HepG2 (cell line): ENCODE data around the gene LRRC73. TPM values are rescaled to one million over a fixed set of nuclear protein-coding genes. Genes with fewer than 3 reads are reported as not detected.

Experiments
- ATF4 ChIP-seq, 2 experiments: fragments of 450-650 bp in 1 of 2; sonication (generic) in 1 of 2; formaldehyde crosslinking; IDR thresholded peaks; 2 replicates each; pipeline versions ENCODE4 v1.5.0 to v1.8.0; 2020 to 2022; ENCODE audit warnings: mild to moderate bottlenecking in 1 of 2, missing genetic modification reagents in 1 of 2
- BHLHE40 ChIP-seq: IDR thresholded peaks from 2 replicates; pipeline ENCODE4 v1.6.1; 2011; ENCODE audit warnings: low read length, improper control_type of control experiment
- BRD4 ChIP-seq: sonication (generic); formaldehyde crosslinking; IDR thresholded peaks from 2 replicates; pipeline ENCODE4 v1.4.0; 2020; ENCODE audit warnings: missing genetic modification reagents
- CEBPG ChIP-seq: IDR thresholded peaks from 2 replicates; pipeline ENCODE4 v1.6.1; 2016
- FOSL2 ChIP-seq: sonication (generic); formaldehyde crosslinking; IDR thresholded peaks from 2 replicates; pipeline ENCODE4 v1.4.0; 2020; ENCODE audit warnings: missing genetic modification reagents
- FOXC1 ChIP-seq: sonication (generic); formaldehyde crosslinking; IDR thresholded peaks from 2 replicates; pipeline ENCODE4 v1.8.0; 2022; ENCODE audit warnings: mild to moderate bottlenecking, missing genetic modification reagents, borderline replicate concordance
- GATAD2A ChIP-seq: IDR thresholded peaks from 2 replicates; pipeline ENCODE4 v1.6.1; 2016
- HINFP ChIP-seq: sonication (generic); formaldehyde crosslinking; IDR thresholded peaks from 2 replicates; pipeline ENCODE4 v1.4.0; 2020; ENCODE audit warnings: low read depth, mild to moderate bottlenecking, missing genetic modification reagents
- HNRNPLL ChIP-seq: fragments of 200-400 bp; formaldehyde crosslinking; IDR thresholded peaks from 2 replicates; pipeline ENCODE4 v1.6.1; 2017; ENCODE audit warnings: mild to moderate bottlenecking, low read depth, low read length; ENCODE audit not compliant: poor library complexity, severe bottlenecking
- KDM3A ChIP-seq: IDR thresholded peaks from 2 replicates; pipeline ENCODE4 v1.6.1; 2018; ENCODE audit warnings: low read depth, missing compliant biosample characterization
- LRRFIP1 ChIP-seq: sonication (generic); formaldehyde crosslinking; conservative IDR thresholded peaks from 2 replicates; pipeline ENCODE4 v1.4.0; 2020; ENCODE audit warnings: missing genetic modification reagents
- MXD3 ChIP-seq: IDR thresholded peaks from 2 replicates; pipeline ENCODE4 v1.6.1; 2016; ENCODE audit warnings: mild to moderate bottlenecking, missing biosample characterization, missing genetic modification reagents
- MYNN ChIP-seq: sonication (generic); formaldehyde crosslinking; IDR thresholded peaks from 2 replicates; pipeline ENCODE4 v1.4.0; 2020; ENCODE audit warnings: mild to moderate bottlenecking, low read depth, missing genetic modification reagents
- PCBP2 ChIP-seq: fragments of 200-400 bp; formaldehyde crosslinking; optimal IDR thresholded peaks from 2 replicates; pipeline ENCODE3; 2018; ENCODE audit warnings: low read length, low read depth; ENCODE audit not compliant: poor library complexity, severe bottlenecking
- POLR2AphosphoS5 ChIP-seq: IDR thresholded peaks from 2 replicates; pipeline ENCODE4 v1.6.1; 2012; ENCODE audit warnings: low read depth, low read length
- TBX3 ChIP-seq: fragments of 450-650 bp; IDR thresholded peaks from 2 replicates; pipeline ENCODE4 v1.6.1; 2017; ENCODE audit warnings: antibody characterized with exemption, mild to moderate bottlenecking, inconsistent platforms, borderline replicate concordance
- TCF12 ChIP-seq, 2 experiments: fragments of 450-650 bp in 1 of 2; sonication (generic) in 1 of 2; formaldehyde crosslinking in 1 of 2; IDR thresholded peaks; 2 replicates each; pipeline versions ENCODE4 v1.6.1 to v1.8.0; 2017 to 2022; ENCODE audit warnings: antibody characterized with exemption in 1 of 2, mild to moderate bottlenecking in 1 of 2, missing genetic modification reagents in 1 of 2, moderate library complexity in 1 of 2
- TFAP4 ChIP-seq: sonication (generic); IDR thresholded peaks from 2 replicates; pipeline ENCODE4 v1.6.1; 2016; ENCODE audit warnings: low read depth, borderline replicate concordance
- TOPORS ChIP-seq: sonication (generic); formaldehyde crosslinking; IDR thresholded peaks from 2 replicates; pipeline ENCODE4 v1.8.0; 2023; ENCODE audit warnings: mild to moderate bottlenecking, missing genetic modification reagents
- ZGPAT ChIP-seq: IDR thresholded peaks from 2 replicates; pipeline ENCODE4 v1.6.1; 2016; ENCODE audit warnings: mild to moderate bottlenecking
- ZNF367 ChIP-seq: sonication (generic); formaldehyde crosslinking; IDR thresholded peaks from 2 replicates; pipeline ENCODE4 v1.4.0; 2020; ENCODE audit warnings: missing genetic modification reagents, borderline replicate concordance
- ZNF547 ChIP-seq: sonication (generic); formaldehyde crosslinking; IDR thresholded peaks from 2 replicates; pipeline ENCODE4 v1.5.1; 2020; ENCODE audit warnings: mild to moderate bottlenecking, missing genetic modification reagents
- ZNF570 ChIP-seq: sonication (generic); formaldehyde crosslinking; IDR thresholded peaks from 2 replicates; pipeline ENCODE4 v1.4.0; 2020; ENCODE audit warnings: mild to moderate bottlenecking, missing genetic modification reagents, borderline replicate concordance
- ZNF644 ChIP-seq: IDR thresholded peaks from 2 replicates; pipeline ENCODE4 v1.6.1; 2016; ENCODE audit warnings: low read depth
- polyA plus RNA-seq, 8 experiments: library from polyadenylated mRNA; depleted of rRNA in 3 of 8; stranded (reverse) in 7 of 8; unstranded in 1 of 8; fragments of >200 nt; fragmentation: Illumina TruSeq in 4 of 8; extraction: Trizol in 4 of 8; gene quantifications; 2 replicates each; pipeline versions ENCODE4 v1.2.1 to v1.2.3, GENCODE V29; 2011 to 2016; ENCODE audit warnings: low read depth in 4 of 8, missing spikeins in 1 of 8, mixed read lengths in 1 of 8; ENCODE audit not compliant: insufficient read depth in 1 of 8
- total RNA-seq, 5 experiments: library from RNA; depleted of rRNA; stranded (reverse); fragments of >200 nt; fragmentation: Illumina TruSeq; extraction: Trizol; gene quantifications; 2 replicates each; pipeline ENCODE4 v1.2.3, GENCODE V29; 2016; ENCODE audit warnings: low read depth in 1 of 5

LRRC73 gene
- total and polyA plus RNA-seq, 2 of the 13 experiments (the other 11 are each of a cell fraction or from before 2014, with no cell fraction given), result 0.11 to 0.12 TPM

- TF ChIP-seq LRRFIP1 (CRISPR knock-in tag) (no peak), TFAP4 (no peak), HNRNPLL (no peak), TOPORS (CRISPR knock-in tag) (no peak), BRD4 (CRISPR knock-in tag) (no peak), BHLHE40 (no peak), FOXC1 (CRISPR knock-in tag) (no peak), ATF4 (CRISPR knock-in tag; IDR thresholded peaks at IDR 0.05) (peak in 1 of 2 experiments; percentile 92; a peak in 2 of 4 replicates), ZNF570 (CRISPR knock-in tag) (no peak), TCF12 (IDR thresholded peaks at IDR 0.05) (no peak), TCF12 (CRISPR knock-in tag; IDR thresholded peaks at IDR 0.05) (no peak), PCBP2 (no peak), ZNF644 (CRISPR knock-in tag) (peak; percentile 77), MYNN (CRISPR knock-in tag) (no peak), MXD3 (no peak), CEBPG (peak; percentile 81), ZNF547 (CRISPR knock-in tag) (no peak), KDM3A (CRISPR knock-in tag) (no peak), TBX3 (no peak), POLR2AphosphoS5 (no peak), FOSL2 (peak; percentile 50; the same call in 1 of the 2 replicates), GATAD2A (peak; percentile 27; the same call in 1 of the 2 replicates), ZGPAT (CRISPR knock-in tag) (no peak), ZNF367 (CRISPR knock-in tag) (no peak), HINFP (CRISPR knock-in tag) (no peak)
Observed at GRCh38 chr6:43481075-43481474, 29.1 kb downstream of the LRRC73 start (continued).
